ENCODE data around the gene ADPRH.
"Not testable (repeated sequence)": the region's sequence is repeated elsewhere in the genome, so short reads cannot be mapped to it uniquely, and the experiment has no call there.

Gene ADPRH

GRCh38 chr3:119560160-119560559, 19.1 kb upstream of the ADPRH start:
- no peak for DNase-seq

GRCh38 chr3:119562307-119562961, 16.9 kb upstream of the ADPRH start:
- peak; percentile 57 for DNase-seq

GRCh38 chr3:119563334-119563733, 16.0 kb upstream of the ADPRH start:
- DNase-seq = not testable (repeated sequence)

- no peak for DNase-seq
Measured at GRCh38 chr3:119569156-119569555, 10.1 kb upstream of the ADPRH start.

- DNase-seq = no peak
Measured at GRCh38 chr3:119570229-119570628, 9.1 kb upstream of the ADPRH start.

GRCh38 chr3:119571230-119571629, 8.1 kb upstream of the ADPRH start:
- no peak for DNase-seq

- DNase-seq = no peak
Measured at GRCh38 chr3:119571688-119572087, 7.6 kb upstream of the ADPRH start.

GRCh38 chr3:119575507-119575906, 3.8 kb upstream of the ADPRH start:
- no peak for DNase-seq

GRCh38 chr3:119580067-119580760, 922 bp downstream of the ADPRH start:
- peak; percentile 7 for DNase-seq

GRCh38 chr3:119582178-119582577, 2.9 kb downstream of the ADPRH start:
- DNase-seq = no peak

GRCh38 chr3:119585208-119585607, 5.9 kb downstream of the ADPRH start:
- DNase-seq = no peak

GRCh38 chr3:119585856-119586570, 6.7 kb downstream of the ADPRH start:
- DNase-seq = no peak

- DNase-seq = no peak
Measured at GRCh38 chr3:119586733-119587172, 7.5 kb downstream of the ADPRH start.

GRCh38 chr3:119588112-119588511, 8.8 kb downstream of the ADPRH start:
- DNase-seq = no peak

- DNase-seq = no peak
Measured at GRCh38 chr3:119589102-119589773, 9.9 kb downstream of the ADPRH start.

- DNase-seq = no peak
Measured at GRCh38 chr3:119590706-119591105, 11.4 kb downstream of the ADPRH start.

- DNase-seq = no peak
Measured at GRCh38 chr3:119592861-119593260, 13.6 kb downstream of the ADPRH start.

GRCh38 chr3:119594066-119594465, 14.8 kb downstream of the ADPRH start:
- no peak for DNase-seq

- not testable (repeated sequence) for DNase-seq
Measured at GRCh38 chr3:119594929-119595328, 15.6 kb downstream of the ADPRH start.

- no peak for DNase-seq
Measured at GRCh38 chr3:119595639-119596334, 16.5 kb downstream of the ADPRH start.

GRCh38 chr3:119596398-119596797, 17.1 kb downstream of the ADPRH start:
- DNase-seq = no peak

GRCh38 chr3:119597548-119598288, 18.4 kb downstream of the ADPRH start, which contains the start of gene PLA1A:
TSS of gene PLA1A (plus strand) at chr3:119597885. CDS start at chr3:119597914, 29 bp downstream.
- no peak for DNase-seq
